Panc1 (cell line): ENCODE measurements around the gene RIMKLB. TPM values are rescaled to one million over a fixed set of nuclear protein-coding genes. Genes with fewer than 3 reads are reported as not detected.

Experiments
- ATAC-seq: fragments of 200-7000 bp; cut with Tn5 transposase; 2 replicates; pipeline ENCODE4 v1.9.1; 2020; ENCODE audit warnings: mild to moderate bottlenecking, moderate library complexity
- Bru-seq: library from RNA; stranded (reverse); fragments of 400-500 nt; gene quantifications from one replicate; lab custom pipeline; 2021; lab: Mats Ljungman, UMichigan
- BruChase-seq, 2 experiments: library from RNA; stranded (reverse); fragments of 400-500 nt; gene quantifications; one replicate each; lab custom pipeline; 2021; lab: Mats Ljungman, UMichigan
- BruUV-seq: library from RNA; stranded (reverse); fragments of 400-500 nt; replicated peaks from 2 replicates; lab custom pipeline; 2021; lab: Mats Ljungman, UMichigan
- CTCF ChIA-PET: fragments of 300-600 bp; sonication (Branson Sonifier 250); formaldehyde crosslinking; loops from one replicate; lab custom pipeline; 2022; ENCODE audit warnings: antibody characterized with exemption; lab: Charles Lee
- POLR2A ChIA-PET: fragments of 300-600 bp; sonication (Branson Sonifier 250); formaldehyde crosslinking; loops from one replicate; lab custom pipeline; 2022; ENCODE audit warnings: antibody characterized with exemption; lab: Charles Lee
- DNase-seq: peaks from one replicate; pipeline ENCODE4 v3.0.0-alpha.2; 2010; ENCODE audit warnings: low read depth, low spot score
- H3K27ac ChIP-seq: 2 replicates; pipeline ENCODE4 v1.5.1; 2011; ENCODE audit warnings: mild to moderate bottlenecking, low read length, inconsistent platforms
- H3K27me3 ChIP-seq: fragments of 200-500 bp; sonication (Bioruptor generic); 2 replicates; pipeline ENCODE4 v1.6.0; 2014; ENCODE audit warnings: low read length, inconsistent platforms; ENCODE audit not compliant: control insufficient read depth, insufficient read depth
- H3K36me3 ChIP-seq: fragments of 200-500 bp; sonication (Bioruptor generic); 2 replicates; pipeline ENCODE4 v1.5.1; 2014; ENCODE audit warnings: inconsistent platforms, mild to moderate bottlenecking, low read length, moderate library complexity; ENCODE audit not compliant: control insufficient read depth, insufficient read depth
- H3K4me1 ChIP-seq: 2 replicates; pipeline ENCODE4 v1.5.1; 2011; ENCODE audit warnings: inconsistent platforms, mild to moderate bottlenecking, low read length, moderate library complexity; ENCODE audit not compliant: control insufficient read depth, insufficient read depth
- H3K4me3 ChIP-seq, 2 experiments: 2 replicates each; pipeline ENCODE4 v1.5.1; 2011 to 2012; ENCODE audit warnings: low read depth in 2 of 2, low read length in 2 of 2, mild to moderate bottlenecking in 2 of 2, inconsistent platforms in 1 of 2, moderate library complexity in 1 of 2
- H3K9me3 ChIP-seq: fragments of 200-500 bp; sonication (Bioruptor generic); 2 replicates; pipeline ENCODE4 v1.5.1; 2014; ENCODE audit warnings: low read depth, mild to moderate bottlenecking, inconsistent platforms, low read length, moderate library complexity; ENCODE audit not compliant: control insufficient read depth, insufficient read depth
- POLR2AphosphoS5 ChIP-seq: IDR thresholded peaks from 2 replicates; pipeline ENCODE4 v1.6.1; 2012; ENCODE audit warnings: mild to moderate bottlenecking, low read depth, low read length, moderate library complexity
- SIN3A ChIP-seq: IDR thresholded peaks from 2 replicates; pipeline ENCODE4 v1.6.1; 2012; ENCODE audit warnings: low read depth, mild to moderate bottlenecking, low read length, moderate library complexity, borderline replicate concordance; ENCODE audit not compliant: insufficient read depth
- TCF7L2 ChIP-seq: IDR thresholded peaks from 2 replicates; pipeline ENCODE4 v1.6.1; 2011; ENCODE audit warnings: mild to moderate bottlenecking, low read depth, low read length, inconsistent platforms
- in situ Hi-C: cut with HindIII; loops from 2 replicates; pipeline ENCODE4 v1.10.0; 2016; ENCODE audit warnings: low sequenced_read_pairs, low pct_unique_long_range_greater_than_20kb
- intact Hi-C: fragments of 100-400 bp; cut with micrococcal nuclease; formaldehyde crosslinking; loops from one replicate; pipeline ENCODE4 v1.10.0; 2022; ENCODE audit not compliant: unreplicated experiment
- long read RNA-seq: library from polyadenylated mRNA; unstranded; transcript quantifications from one replicate; pipeline ENCODE4 v2.0.0, GENCODE V29; 2021; ENCODE audit not compliant: unreplicated experiment
- polyA plus RNA-seq: library from polyadenylated mRNA; unstranded; fragments of >200 nt; gene quantifications from one replicate; pipeline ENCODE4 v1.2.1, GENCODE V29; 2012; ENCODE audit warnings: missing spikeins; ENCODE audit not compliant: insufficient read length
- total RNA-seq: library from RNA; stranded (reverse); gene quantifications from one replicate; pipeline ENCODE4 v1.2.1, GENCODE V29; 2021; ENCODE audit not compliant: unreplicated experiment
- TF ChIP-seq, protein P1 (sequence below), 2 experiments: IDR thresholded peaks; 2 replicates each; pipeline ENCODE4 v1.6.1; 2011 to 2012; ENCODE audit warnings: low read depth in 2 of 2, control low read depth in 1 of 2, low read length in 1 of 2, mild to moderate bottlenecking in 1 of 2, moderate library complexity in 1 of 2; ENCODE audit not compliant: insufficient read depth in 1 of 2
- TF ChIP-seq, protein P2 (sequence below): fragments of 450-650 bp; IDR thresholded peaks from 2 replicates; pipeline ENCODE4 v1.5.1; 2017; ENCODE audit warnings: mild to moderate bottlenecking

The RIMKLB gene, protein sequence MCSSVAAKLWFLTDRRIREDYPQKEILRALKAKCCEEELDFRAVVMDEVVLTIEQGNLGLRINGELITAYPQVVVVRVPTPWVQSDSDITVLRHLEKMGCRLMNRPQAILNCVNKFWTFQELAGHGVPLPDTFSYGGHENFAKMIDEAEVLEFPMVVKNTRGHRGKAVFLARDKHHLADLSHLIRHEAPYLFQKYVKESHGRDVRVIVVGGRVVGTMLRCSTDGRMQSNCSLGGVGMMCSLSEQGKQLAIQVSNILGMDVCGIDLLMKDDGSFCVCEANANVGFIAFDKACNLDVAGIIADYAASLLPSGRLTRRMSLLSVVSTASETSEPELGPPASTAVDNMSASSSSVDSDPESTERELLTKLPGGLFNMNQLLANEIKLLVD
- total RNA-seq (17.1 TPM), Bru-seq, nascent RNA (percentile 78 among the genes with signal in this experiment), BruChase-seq, experiment 1, labeled RNA remaining after a 2-hour chase (percentile 72 among the genes with signal in this experiment), BruChase-seq, experiment 2, labeled RNA remaining after a 6-hour chase (percentile 65 among the genes with signal in this experiment)
- polyA plus RNA-seq, result 8.7 TPM
- long read RNA-seq, transcript RIMKLB-205 (6 exons, 2,236 nt), result major isoform, 15 of 39 reads
- long read RNA-seq, transcript RIMKLB-203 (2 exons, 1,893 nt), result minor isoform, 6 of 39 reads
- long read RNA-seq, partial matches to known transcripts, result 4 of 39 reads
- long read RNA-seq, other reads (novel, unspliced or antisense), result 14 of 39 reads

DNA sequence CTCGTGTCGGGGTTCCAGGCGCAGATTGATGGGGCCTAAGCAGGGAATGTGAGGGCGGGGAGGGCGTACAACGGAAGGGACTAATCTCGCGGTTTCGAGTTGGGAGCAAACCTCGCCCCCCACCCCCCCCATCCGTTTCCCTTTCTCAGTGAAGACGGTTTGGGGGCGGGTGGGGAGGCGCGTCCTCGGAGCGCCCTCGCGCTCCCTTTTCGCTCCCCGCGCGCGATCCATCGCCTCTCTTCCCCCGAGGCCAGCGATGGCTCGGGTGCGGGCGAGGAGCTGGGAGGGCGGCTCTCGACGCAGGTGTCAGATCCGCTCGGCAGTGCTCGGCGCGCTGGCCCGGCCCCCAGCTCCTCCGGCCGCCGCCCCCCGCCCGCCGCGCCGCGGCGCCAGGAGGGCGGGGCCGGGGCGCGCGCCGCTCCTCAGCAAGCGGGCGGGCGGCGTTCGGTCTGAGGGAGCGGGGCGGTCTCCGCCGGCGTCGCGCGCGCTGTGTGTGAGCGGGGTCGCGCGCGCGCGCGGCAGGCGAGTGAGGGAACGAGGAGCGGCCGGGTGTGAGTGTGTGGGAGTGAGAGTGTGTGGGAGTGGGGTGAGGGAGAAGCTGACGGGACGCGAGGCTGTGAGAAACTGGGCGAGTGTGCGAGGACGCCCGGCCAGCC lies at the start of gene RIMKLB:
Gene RIMKLB, plus strand, starts transcription at position 516 of the 656 bp plus-strand sequence. CDS start 15,876 bp downstream, outside the sequence.
- H3K9me3 ChIP-seq, result no peaks in the 10 kb centered on the region
- ChIA-PET POLR2A (no interaction called here), CTCF (interaction anchor here (0.6 kb wide), 1 partner anchor 273 kb away, joined by 3 read pairs; no protein-coding TSS in a partner anchor)
- TF ChIP-seq SIN3A (0 out of 2 replicates have a peak, but pooled peaks have one; percentile 18), TCF7L2 (no peak)
- TF ChIP-seq, protein P1, sequence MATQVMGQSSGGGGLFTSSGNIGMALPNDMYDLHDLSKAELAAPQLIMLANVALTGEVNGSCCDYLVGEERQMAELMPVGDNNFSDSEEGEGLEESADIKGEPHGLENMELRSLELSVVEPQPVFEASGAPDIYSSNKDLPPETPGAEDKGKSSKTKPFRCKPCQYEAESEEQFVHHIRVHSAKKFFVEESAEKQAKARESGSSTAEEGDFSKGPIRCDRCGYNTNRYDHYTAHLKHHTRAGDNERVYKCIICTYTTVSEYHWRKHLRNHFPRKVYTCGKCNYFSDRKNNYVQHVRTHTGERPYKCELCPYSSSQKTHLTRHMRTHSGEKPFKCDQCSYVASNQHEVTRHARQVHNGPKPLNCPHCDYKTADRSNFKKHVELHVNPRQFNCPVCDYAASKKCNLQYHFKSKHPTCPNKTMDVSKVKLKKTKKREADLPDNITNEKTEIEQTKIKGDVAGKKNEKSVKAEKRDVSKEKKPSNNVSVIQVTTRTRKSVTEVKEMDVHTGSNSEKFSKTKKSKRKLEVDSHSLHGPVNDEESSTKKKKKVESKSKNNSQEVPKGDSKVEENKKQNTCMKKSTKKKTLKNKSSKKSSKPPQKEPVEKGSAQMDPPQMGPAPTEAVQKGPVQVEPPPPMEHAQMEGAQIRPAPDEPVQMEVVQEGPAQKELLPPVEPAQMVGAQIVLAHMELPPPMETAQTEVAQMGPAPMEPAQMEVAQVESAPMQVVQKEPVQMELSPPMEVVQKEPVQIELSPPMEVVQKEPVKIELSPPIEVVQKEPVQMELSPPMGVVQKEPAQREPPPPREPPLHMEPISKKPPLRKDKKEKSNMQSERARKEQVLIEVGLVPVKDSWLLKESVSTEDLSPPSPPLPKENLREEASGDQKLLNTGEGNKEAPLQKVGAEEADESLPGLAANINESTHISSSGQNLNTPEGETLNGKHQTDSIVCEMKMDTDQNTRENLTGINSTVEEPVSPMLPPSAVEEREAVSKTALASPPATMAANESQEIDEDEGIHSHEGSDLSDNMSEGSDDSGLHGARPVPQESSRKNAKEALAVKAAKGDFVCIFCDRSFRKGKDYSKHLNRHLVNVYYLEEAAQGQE (IDR thresholded peaks at IDR 0.05; ENCODE audit: insufficient read depth in 1 of 2, low read depth in 2 of 2, low read length in 1 of 2), result no peak
- peak within 1 kb of the TSS; percentile 73 to 77 for H3K4me3 ChIP-seq
- DNase-seq (no peak), ATAC-seq (peak; percentile 94)
- H3K27ac ChIP-seq, result peak within 1 kb of the TSS; percentile 75
- intact Hi-C loops (no loop called here), in situ Hi-C loops (no loop called here)
- H3K27me3 ChIP-seq, result no peaks in the 10 kb centered on the region
- H3K36me3 ChIP-seq, result no peaks in the 10 kb centered on the region; the same call in 1 of the 2 replicates
- no TSS peak for BruUV-seq
- peaks cover 5% of the 10 kb centered on the region; the same call in 1 of the 2 replicates for H3K4me1 ChIP-seq

DNA sequence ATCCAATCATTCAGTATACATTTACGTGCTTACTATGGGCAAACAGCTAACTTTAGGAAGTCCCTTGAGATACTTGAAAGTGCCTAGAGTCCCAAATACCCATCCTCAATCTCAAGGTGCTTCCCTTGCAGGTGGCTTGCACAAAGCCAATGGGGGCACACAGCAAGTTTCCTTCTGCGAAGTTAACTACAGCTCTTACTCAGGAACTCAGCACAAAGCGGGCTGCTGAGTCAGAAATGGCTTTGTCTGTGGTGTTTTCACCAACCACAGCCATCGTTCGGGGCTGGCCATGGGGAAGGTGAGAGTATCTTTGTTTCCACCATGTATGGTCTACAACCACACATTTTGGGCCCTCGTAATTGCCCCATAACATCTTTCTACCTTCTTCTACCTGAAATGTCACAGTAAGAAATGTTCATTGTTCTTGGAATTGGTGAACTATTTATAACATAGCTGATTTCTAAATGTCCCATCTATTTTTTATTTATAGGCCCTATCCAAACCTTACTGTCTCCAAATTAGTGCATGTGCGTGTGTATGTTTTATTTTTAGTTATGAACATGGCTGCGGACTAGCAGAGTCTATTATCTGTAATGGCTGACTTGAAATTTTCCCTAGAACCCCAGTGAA lies 49.1 kb upstream of the RIMKLB start:
- TF ChIP-seq, protein P2, sequence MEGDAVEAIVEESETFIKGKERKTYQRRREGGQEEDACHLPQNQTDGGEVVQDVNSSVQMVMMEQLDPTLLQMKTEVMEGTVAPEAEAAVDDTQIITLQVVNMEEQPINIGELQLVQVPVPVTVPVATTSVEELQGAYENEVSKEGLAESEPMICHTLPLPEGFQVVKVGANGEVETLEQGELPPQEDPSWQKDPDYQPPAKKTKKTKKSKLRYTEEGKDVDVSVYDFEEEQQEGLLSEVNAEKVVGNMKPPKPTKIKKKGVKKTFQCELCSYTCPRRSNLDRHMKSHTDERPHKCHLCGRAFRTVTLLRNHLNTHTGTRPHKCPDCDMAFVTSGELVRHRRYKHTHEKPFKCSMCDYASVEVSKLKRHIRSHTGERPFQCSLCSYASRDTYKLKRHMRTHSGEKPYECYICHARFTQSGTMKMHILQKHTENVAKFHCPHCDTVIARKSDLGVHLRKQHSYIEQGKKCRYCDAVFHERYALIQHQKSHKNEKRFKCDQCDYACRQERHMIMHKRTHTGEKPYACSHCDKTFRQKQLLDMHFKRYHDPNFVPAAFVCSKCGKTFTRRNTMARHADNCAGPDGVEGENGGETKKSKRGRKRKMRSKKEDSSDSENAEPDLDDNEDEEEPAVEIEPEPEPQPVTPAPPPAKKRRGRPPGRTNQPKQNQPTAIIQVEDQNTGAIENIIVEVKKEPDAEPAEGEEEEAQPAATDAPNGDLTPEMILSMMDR, result no peak
- TF ChIP-seq, protein P1 (IDR thresholded peaks at IDR 0.05; ENCODE audit: insufficient read depth in 1 of 2, low read depth in 2 of 2, low read length in 1 of 2), result no peak
- TF ChIP-seq SIN3A (no peak), POLR2AphosphoS5 (no peak), TCF7L2 (no peak)
- in situ Hi-C loops, result no loop called here
- H3K36me3 ChIP-seq, result no peaks in the 10 kb centered on the region
- ATAC-seq (no peak), DNase-seq (no peak)
- ChIA-PET CTCF (no interaction called here), POLR2A (no interaction called here)
- intact Hi-C loops, result no loop called here
- BruUV-seq, result no TSS peak
- no peak overlapping the region for H3K4me3 ChIP-seq
- no peaks in the 10 kb centered on the region for H3K27me3 ChIP-seq
- H3K9me3 ChIP-seq, result no peaks in the 10 kb centered on the region
- no peak overlapping the region for H3K27ac ChIP-seq
- H3K4me1 ChIP-seq, result no peaks in the 10 kb centered on the region
